Myocyte (in vitro differentiated cells): ENCODE data around the gene SLC44A3. TPM values are rescaled to one million over a fixed set of nuclear protein-coding genes. Genes with fewer than 3 reads are reported as not detected.
A peak's percentile ranks its signal among the peaks of the same experiment; 100 is the strongest.

ENCODE experiments used
- DNase-seq: peaks from one replicate; pipeline ENCODE4 v3.0.0-alpha.2; 2012; ENCODE audit warnings: low read depth
- total RNA-seq: library from RNA; depleted of rRNA; stranded (reverse); fragments of >200 nt; gene quantifications from 2 replicates; pipeline ENCODE4 v1.2.3, GENCODE V29; 2014

The SLC44A3 gene
- total RNA-seq, 1 donor from 2014 or later, result 2.2 TPM

DNA sequence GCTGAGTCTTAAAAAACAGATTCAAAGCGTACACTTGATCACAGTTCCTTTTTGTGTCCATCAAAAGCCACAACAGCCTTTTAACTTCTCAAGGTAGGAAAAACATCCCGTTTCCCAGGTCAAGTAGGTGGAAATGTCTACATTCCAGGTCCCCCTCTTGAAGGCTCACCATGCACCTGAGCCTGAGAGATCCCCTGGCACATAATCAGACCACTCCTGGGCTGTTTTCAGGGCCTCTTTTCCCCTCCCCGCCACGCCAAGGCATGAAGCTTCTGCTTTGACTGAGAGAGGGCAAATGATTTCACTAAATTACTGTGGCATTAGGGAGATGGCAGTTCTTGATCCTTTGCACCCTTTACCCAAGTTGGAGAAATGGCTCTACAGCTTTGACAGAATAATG lies 85.0 kb downstream of the SLC44A3 start:
- DNase-seq, result no peak

DNA sequence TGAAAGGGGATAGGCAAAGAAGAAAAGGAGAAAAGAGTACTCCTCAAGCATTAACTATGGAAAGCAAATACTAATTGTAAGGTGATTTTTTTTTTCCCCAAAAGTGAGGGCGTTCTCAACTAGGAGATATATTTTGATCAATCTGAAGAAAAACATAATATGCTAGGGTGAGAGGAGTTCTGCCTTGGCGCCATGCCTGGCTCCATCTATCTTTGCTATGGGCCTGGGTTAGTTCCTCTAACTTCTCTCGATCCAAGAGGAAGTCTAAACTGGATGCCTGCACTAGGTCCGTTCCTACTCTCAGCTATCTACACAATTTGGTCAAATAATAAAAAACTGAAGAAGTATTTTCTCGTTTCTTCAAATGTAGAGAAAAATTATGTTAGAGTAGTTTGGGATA lies 86.2 kb downstream of the SLC44A3 start:
- no peak for DNase-seq

DNA sequence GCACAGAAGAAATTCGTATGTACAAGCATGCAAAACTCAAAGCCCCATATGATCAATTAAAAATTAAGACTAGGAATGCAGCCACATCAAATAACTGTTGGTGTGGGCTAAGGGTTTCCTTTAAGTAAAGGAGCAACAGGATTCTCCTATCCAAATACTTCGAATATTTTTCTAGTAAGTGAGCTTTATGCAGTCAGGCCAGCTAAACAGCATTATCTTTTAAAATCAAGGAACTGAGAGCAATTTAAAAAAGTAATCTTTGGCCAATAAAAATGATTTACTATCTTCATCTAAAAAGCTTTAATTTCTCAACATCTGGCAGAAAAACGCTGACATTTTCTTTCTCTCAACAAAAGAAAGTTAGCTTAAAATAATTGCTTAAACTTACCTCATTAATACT lies 87.0 kb downstream of the SLC44A3 start:
- DNase-seq, result no peak

DNA sequence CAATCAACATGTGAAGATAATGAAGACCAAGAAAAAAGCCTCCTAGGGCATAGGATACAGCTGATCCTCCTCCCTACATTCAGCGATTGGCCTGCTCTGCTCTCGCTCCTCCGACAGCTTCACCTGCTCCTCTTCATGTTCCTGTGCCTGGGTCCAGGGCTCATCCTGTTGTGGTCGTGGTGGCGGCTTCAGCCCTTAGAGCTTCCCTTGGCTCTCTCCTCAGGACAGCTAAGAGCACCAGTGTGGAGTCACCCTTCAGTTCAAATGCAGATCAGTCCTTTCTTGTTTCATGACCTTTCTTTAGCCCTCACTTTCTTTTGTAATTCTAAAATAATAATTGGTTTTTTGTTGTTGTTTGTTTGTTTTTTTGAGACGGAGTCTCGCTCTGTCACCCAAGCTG lies 88.0 kb downstream of the SLC44A3 start:
- no peak for DNase-seq

GRCh38 chr1:94908965-94909364 lies 88.8 kb downstream of the SLC44A3 start:
- no peak for DNase-seq

GRCh38 chr1:94909486-94909885 lies 89.3 kb downstream of the SLC44A3 start:
- peak; percentile 41 for DNase-seq

GRCh38 chr1:94912263-94913184 lies 92.4 kb downstream of the SLC44A3 start:
- DNase-seq, result no peak

DNA sequence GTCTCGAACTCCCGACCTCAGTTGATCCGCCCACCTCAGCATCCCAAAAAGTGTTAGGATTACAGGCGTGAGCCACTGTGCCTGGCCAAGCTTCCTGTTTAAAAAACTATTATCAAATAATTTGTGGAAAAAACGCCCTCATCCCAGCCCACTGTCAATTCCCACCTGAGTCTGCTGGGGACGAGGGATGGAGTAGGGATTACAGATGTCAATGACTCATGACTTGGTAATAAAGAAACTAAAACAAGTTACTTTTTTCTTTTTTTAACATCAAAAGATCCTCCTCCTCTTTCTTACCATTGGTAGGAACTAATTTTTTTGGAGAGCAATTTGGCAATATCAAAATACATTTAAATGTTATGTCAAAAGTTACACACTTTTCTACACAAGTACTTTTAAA lies 97.1 kb downstream of the SLC44A3 start:
- no peak for DNase-seq

DNA sequence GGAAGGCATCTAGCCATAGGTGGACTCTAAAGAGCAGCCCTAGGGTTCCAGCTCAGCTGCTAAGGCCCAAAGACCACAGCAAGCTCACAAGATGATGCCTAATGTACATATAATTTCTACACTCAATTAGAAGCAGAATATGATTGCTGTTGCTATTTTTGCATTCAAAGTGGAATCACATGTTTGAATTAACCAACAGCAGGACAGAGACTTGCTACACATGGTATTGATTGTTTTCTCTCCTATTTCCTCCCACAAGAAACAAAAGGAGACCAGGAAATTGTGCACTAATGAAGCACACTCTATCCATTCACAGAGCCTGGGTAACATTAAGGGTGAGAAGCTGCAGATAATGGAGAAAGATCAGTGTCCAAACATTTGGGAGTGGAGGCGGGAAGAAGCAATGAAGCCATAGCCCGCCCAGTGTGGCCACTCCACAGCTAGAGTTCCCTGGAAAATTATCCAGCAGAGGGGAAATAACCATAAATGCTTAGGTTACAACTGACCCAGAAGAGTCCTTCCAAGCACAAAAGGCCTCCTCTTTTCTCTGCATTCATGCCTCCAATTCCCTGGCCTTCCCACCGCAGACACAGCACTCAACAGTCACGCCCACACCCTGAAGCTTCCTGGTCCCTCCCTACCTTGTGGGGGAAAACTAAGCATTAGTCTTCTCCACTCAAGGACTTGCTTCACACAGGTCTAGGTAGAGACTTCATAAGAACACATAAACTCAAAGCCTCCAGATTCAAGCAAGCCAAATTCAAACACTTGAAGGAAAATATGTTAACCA lies 99.3 kb downstream of the SLC44A3 start:
- no peak for DNase-seq

DNA sequence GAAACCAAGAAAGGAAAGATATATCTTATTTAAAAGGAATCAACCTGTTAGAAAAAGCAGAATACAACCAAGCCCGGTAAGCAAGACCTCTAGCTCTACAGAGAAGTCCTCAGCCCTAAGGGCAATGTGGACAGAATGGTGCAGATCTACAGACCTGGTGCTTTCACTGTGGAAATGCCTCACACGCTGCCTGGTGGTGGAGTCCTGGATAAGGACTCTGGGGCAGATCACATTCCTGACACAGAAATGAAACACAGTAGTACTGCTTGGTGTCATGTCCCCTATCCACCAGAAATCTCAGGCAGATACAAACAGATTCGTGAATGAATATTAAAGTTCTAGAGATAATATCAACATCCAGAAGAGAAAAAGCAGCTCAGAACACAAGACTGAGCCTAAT lies 99.9 kb downstream of the SLC44A3 start:
- DNase-seq, result peak; percentile 34

- no peak for DNase-seq
These were observed 101.8 kb downstream of the SLC44A3 start for GRCh38 chr1:94921977-94922376.

DNA sequence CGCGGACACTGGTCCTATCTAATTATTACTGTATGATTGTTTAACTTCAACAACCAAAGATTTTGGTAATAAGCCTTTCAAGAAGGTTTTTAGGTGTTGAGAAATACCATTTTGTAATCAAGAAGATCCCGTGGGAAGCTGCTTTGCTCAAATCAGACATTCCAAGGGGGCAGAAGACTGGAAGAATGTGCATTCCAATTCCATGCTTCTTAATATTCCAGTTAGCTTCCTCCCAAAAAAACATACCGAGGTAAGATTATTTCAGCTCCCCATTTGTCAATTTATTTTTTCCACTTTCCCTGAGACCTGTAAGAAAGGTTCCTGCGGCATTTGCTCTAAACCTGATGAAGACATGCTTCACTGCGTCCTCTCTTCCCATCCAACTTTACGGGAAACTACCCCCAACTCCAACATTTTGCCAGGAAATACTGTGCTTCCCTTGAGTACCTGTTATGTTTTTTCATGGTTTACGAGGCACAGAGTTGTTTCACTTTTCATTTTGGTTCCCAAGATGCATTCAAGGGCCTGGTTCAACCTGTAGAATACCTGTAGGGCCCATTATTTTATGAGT lies 102.7 kb downstream of the SLC44A3 start:
- DNase-seq, result peak; percentile 56

DNA sequence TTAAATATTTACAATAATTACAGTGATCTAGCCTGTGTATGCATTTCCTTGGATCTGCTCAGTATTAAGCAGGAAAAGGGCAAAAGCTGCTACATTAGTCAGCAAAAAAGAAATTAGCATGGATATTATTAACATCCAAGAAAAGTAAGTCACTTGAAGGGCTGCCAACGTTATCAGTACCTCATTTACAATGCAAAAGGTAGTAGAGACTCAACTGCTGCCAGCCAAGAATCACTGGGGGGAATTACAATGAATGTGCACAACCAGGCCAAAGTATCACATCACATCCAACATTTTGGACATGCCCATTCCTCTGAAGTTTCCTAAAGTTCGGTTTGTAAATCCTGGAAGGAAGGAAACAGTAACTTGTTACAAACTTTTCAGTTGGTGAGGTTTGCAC lies 104.8 kb downstream of the SLC44A3 start:
- DNase-seq, result no peak

- peak; percentile 99 for DNase-seq
These were observed 105.5 kb downstream of the SLC44A3 start for GRCh38 chr1:94925561-94926125.

DNA sequence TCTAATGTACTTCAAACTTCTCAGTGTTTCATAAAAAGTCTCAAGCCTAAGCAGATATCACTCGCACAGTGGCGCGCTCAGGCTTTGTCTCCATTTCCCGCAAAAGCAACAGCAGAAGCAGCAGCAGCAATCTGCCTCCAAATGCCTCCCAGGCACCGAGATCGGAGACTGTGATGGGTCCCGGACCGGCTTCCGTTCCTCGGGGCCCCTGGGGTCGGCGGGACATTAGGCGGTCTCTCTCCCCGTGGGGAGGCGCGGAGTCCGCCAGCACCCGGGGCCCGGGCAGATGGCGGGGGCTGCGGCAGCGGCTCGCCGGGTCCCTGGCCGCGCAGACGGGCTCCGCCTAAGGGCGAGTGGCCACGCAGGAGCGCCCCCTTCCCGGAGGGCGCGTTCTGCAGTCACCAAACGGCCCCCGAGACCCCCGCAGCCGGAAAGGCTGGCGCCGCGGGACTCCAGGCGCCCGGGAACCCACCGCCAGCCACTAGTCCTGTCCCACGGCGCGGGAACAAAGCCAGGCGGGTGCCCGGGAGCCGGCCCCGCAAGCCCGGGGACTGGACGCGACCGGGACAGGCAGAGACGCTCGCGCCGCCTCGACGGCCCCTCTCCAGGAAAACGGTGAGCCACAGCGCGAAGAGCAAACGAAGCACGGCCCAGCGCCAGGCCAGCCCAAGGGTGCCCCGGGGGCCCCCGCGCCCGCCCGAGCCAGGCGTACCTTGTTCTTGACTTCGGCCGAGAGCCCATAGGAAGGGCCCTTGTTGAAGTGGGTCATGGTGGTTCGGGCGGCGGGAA lies 106.2 kb downstream of the SLC44A3 start:
- peak; percentile 71 for DNase-seq

GRCh38 chr1:94926915-94927404 lies 106.8 kb downstream of the SLC44A3 start, which contains the start of gene CNN3:
CNN3 (minus strand) TSS chr1:94927110; CDS start chr1:94926894, 216 bp downstream.
- peak; percentile 96 for DNase-seq

DNA sequence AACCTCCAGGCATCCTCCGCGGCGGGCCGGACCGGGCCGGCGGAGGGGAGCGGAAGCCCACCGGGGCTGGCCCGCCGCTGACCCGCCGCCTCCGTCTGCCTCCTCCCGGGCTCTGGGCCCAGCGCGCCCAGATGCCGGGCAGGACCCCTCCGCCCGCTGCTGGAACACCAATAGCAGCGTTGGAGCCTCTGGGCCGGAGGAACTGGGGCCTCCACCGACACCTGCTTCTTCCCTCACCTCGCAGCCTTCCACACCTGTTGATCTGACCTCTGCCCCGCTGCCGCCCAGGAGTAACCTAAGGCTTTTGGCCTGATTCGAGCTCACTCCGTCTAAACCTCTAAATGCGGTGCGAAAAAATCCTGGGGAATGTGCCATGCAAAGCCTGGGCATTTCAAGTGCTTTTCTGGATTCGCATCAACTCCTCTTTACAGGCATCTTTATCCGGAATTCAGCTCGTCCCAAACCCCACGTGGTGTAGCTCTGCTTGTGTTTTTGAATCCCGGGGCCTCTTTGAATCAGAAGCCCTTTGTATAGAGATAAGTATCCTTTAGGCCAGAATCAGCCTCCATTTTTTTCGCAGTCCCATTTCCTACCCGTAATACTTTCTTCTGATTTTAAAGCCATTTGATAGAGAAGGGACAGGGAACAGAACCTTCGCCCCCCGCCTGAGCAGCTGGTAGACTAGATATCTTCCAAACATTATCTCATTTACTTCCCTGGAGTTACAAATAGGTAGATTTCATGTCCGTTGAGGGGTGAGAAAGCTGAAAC lies 107.4 kb downstream of the SLC44A3 start:
- peak; percentile 62 for DNase-seq

GRCh38 chr1:94928293-94928939 lies 108.3 kb downstream of the SLC44A3 start:
- DNase-seq, result no peak
